GM21515 (cell line): Measurements from ENCODE around the gene GAL3ST2.
"Not testable (repeated sequence)": the region's sequence is repeated elsewhere in the genome, so short reads cannot be mapped to it uniquely, and the experiment has no call there.

ENCODE experiments used
- ATAC-seq: cut with Tn5 transposase; IDR thresholded peaks from one replicate; pipeline ENCODE4 v1.9.1; 2021; ENCODE audit not compliant: unreplicated experiment

GAL3ST2 gene

DNA sequence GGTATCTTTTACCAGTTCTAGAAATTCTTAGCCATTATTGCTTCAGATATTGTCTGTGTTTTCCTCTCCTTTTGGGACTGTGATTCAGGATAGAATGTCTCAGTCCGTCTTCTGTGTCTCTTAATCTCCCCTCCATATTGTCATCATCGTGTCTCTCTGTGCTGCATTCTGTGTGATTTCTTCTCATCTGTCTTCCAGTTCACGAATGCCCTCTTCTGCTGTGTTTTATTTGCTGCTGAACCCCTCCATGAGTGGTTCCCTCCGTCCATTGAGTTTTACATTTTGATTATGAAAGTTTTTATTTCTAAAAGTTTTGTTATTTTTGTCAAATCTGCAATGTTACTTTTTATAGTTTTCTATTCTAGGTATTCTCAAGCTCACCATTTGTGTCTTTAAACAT lies 30.5 kb upstream of the GAL3ST2 start:
- ATAC-seq: no peak

DNA sequence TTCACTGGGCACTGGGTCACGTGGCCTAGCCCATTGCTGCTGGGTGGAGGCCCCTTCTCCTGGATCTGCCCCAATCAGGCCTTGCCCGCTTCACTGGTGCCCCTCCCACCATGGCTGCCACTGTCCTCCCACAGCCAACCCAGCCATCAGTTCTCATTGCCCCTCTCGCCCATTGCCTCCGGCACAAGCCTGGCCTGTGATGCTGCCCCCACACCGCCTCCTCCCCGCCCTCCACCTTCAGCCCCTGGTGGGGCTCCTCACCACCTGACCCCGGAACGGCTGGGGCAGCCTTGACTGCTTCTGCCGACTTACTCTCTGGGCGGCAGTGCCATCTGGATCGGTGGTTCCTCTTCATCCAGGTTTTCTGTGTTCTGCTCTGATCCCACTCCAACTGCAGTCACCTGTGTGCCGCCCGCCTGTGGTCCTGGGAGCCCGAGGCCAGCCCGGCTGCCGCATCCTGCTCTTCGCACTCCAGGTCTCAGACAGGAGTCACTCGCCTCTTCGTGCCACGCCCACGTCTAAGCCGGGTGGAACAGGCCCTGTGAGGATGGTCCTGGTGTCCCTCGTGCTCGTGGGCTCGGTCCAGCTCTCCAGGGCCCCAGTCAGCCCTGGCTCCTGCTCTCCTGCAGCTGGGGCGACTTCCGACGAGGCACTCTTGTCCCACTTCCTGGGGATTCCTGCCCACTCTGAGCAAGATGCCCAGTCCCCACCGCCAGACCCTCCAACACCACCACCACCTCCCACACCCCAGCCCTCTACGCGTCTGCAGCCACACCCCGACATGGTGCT lies 28.0 kb upstream of the GAL3ST2 start:
- ATAC-seq: no peak

- no peak for ATAC-seq
Measured at GRCh38 chr2:241750076-241750840, 26.4 kb upstream of the GAL3ST2 start.

DNA sequence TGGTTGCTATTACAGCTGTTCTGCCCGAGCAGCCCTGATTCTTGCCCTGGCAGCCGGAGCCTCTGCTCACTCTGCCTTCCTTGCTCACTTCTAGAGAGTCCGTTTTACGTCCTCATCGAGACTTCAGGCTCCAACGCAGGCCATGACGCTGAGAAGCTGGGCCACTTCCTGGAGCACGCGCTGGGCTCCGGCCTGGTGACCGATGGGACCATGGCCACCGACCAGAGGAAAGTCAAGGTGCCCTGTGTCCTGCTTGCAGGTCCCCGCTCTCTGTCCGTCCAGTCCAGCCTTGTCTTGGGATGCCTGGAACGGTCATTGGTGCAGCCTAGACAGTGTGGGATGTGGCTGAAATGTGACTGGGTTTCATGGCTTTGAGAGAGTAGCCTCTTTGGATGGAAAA lies 25.5 kb upstream of the GAL3ST2 start:
- no peak for ATAC-seq

- no peak for ATAC-seq
Measured at GRCh38 chr2:241751776-241752175, 24.8 kb upstream of the GAL3ST2 start.

- ATAC-seq: no peak
Measured at GRCh38 chr2:241752253-241752652, 24.4 kb upstream of the GAL3ST2 start.

DNA sequence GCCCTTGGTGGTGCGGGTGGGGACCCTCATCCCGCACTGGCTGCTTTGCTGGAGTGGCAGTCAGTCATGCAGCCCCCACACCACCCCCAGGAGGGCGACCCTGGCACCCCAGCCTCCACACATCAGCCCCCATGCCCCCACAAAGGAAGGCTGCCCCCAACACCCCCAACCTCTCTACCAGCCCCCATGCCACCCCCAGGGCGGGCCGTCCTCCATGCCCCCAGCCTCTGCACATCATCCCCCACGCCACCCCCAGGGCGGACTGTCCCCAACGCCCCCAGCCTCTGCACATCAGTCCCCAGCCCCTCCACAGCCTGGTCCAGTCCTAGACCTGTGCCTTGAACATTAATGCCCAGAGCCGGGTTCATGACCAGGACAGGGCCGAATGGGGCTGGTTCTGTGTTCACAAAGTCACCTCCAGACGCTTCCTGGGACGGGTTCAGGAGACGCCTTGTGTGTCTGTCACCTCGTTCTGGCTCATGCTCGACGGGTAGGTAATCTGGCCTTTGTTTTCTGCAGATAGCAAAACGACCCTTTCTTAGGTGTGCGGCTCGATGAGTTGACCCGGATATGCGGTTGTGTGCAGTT lies 23.8 kb upstream of the GAL3ST2 start:
- ATAC-seq: no peak

- ATAC-seq: no peak
Measured at GRCh38 chr2:241753493-241753892, 23.1 kb upstream of the GAL3ST2 start.

- no peak for ATAC-seq
Measured at GRCh38 chr2:241754042-241754441, 22.6 kb upstream of the GAL3ST2 start.

- ATAC-seq: no peak
Measured at GRCh38 chr2:241755166-241755565, 21.5 kb upstream of the GAL3ST2 start.

DNA sequence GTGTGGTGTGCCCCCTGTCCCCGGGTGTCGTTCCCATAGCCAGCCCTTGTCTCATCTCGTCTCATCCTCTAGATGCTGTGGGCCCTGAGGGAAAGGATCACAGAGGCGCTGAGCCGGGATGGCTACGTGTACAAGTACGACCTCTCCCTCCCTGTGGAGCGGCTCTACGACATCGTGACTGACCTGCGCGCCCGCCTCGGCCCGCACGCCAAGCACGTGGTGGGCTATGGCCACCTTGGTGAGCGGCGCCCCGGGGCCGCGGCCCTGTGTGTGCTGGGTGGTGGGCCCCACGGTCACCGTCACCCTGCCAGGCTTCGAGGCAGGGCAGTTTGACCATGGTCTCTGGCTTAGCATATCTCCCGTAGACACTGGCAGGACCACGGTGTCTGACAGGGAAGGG lies 20.8 kb upstream of the GAL3ST2 start:
- no peak for ATAC-seq

DNA sequence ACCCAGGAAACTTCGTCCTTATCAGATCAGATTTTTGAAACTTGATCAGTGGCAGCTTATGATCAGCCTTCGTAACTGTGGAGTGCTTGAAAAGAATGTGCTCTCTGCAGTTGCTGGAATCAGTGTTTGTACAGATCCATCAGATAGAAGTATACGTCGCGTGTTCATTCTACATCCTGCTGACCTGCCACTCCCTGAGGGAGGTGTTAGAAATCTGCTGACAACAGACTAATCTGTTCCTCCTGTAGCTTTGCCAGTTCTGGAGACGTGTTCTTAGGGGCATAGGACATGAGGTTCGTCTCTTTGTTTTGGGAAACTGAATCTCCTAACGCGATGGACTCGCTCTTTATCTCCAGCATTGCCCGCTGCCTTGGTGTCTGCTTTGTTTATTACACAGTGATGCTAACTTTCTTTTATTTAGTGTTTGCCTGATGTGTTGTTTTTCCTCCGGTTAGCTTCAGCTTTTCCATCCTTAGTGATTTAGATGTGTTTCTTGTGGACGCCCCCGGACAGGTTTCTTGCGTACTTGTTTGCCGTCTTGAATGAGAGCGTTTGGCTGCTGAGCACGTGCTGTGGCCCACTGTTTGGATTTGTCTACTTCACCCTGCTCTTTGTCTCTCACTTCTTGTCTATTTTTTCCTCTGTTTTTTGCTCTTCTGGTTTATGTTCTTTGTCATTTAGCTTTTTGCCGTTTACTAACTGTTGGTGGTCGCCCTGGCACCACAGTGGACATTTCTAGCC lies 17.4 kb upstream of the GAL3ST2 start:
- ATAC-seq: no peak

DNA sequence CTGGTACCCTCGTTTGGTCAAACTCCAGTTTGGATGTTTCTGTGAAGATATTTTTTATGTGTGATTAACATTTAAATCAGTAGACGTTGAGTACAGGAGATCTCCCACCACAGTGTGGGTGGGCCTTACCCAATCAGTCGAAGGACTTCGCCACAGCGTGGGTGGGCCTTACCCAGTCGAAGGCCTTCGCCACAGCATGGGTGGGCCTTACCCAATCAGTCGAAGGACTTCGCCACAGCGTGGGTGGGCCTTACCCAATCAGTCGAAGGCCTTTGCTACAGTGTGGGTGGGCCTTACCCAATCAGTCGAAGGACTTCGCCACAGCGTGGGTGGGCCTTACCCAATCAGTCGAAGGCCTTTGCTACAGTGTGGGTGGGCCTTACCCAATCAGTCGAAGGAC lies 16.7 kb upstream of the GAL3ST2 start:
- ATAC-seq: not testable (repeated sequence)

GRCh38 chr2:241760301-241760771 lies 16.3 kb upstream of the GAL3ST2 start:
- no peak for ATAC-seq

GRCh38 chr2:241762321-241762932 lies 14.2 kb upstream of the GAL3ST2 start:
- ATAC-seq: no peak

DNA sequence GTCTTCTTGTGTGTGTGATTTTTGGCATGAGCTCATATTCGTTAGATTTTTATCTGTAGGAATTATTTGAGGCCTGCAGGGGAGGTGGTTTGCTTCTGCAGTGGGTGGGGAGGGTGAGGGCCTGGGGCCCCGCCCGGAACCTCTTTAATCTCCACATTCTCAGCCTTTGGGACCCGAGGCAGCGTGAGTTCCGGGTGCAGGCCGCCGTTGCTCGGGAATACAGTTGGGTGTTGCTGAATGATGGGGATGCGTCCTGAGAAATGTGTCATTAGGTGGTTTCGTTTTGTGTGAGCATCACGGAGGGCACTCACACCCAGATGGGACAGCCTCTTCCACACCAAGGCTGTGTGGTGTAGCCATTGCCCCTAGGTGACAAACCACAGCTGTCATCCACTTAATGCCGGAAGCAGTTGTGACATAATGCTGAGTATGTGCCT lies 13.7 kb upstream of the GAL3ST2 start:
- ATAC-seq: no peak

DNA sequence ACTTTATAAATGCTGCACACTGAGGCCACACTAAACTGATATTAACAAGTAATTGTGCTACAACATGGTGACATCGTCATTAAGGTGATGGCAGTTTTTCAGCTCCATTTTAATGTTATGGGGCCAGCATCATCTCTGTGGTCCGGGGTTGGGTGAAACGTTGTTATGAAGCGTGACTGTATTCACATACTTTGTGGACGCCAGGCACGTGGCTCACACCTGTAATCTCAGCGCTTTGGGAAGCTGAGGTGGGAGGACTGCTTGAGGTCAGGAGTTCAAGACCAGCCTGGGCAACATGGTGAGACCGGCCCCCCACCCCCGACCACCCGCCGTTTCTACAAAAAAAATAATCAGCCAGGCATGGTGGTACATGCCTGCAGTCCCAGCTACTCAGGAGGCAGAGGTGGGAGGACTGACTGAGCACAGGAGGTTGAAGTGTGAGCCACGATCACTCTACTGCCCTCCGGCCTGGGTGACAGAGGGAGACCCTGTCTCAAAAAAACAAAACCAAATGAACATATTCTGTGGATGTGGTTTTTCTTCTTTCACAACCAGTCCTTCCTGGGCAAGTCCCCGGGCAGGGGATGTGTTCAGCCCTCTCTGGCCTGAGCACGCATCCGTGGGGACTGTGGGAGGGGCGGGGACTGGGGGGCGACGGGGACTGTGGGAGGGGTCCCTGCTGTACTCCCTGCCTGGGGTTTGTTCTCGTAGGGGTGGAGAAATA lies 12.9 kb upstream of the GAL3ST2 start:
- ATAC-seq: no peak

GRCh38 chr2:241764275-241765241 lies 12.1 kb upstream of the GAL3ST2 start:
- ATAC-seq: no peak
